OCI-LY7 (cell line): ENCODE results near the gene ACBD5. TPM values are rescaled to one million over a fixed set of nuclear protein-coding genes. Genes with fewer than 3 reads are reported as not detected.

Experiments used
- Bru-seq: library from RNA; stranded (reverse); fragments of 400-500 nt; gene quantifications from one replicate; lab custom pipeline; 2021; lab: Mats Ljungman, UMichigan
- BruChase-seq, 2 experiments: library from RNA; stranded (reverse); fragments of 400-500 nt; gene quantifications; one replicate each; lab custom pipeline; 2021; lab: Mats Ljungman, UMichigan
- BruUV-seq: library from RNA; stranded (reverse); fragments of 400-500 nt; replicated peaks from 2 replicates; lab custom pipeline; 2021; lab: Mats Ljungman, UMichigan
- CTCF ChIA-PET: fragments of 300-600 bp; sonication (Branson Sonifier 250); formaldehyde crosslinking; loops from one replicate; lab custom pipeline; 2022; ENCODE audit warnings: antibody characterized with exemption; ENCODE audit not compliant: unreplicated experiment; lab: Charles Lee
- POLR2A ChIA-PET: fragments of 300-600 bp; sonication (Branson Sonifier 250); formaldehyde crosslinking; loops from one replicate; lab custom pipeline; 2022; ENCODE audit warnings: antibody characterized with exemption; lab: Charles Lee
- DNase-seq: peaks from one replicate; pipeline ENCODE4 v3.0.0-alpha.2; 2015; ENCODE audit warnings: low spot score
- H2AFZ ChIP-seq: fragments of 200-600 bp; sonication (generic), shearing (Covaris generic); 2 replicates; pipeline ENCODE4 v1.6.1; 2014; ENCODE audit warnings: mild to moderate bottlenecking, antibody characterized with exemption, low read length, moderate library complexity
- H3K27ac ChIP-seq: fragments of 200-600 bp; sonication (generic); 2 replicates; pipeline ENCODE4 v1.5.1; 2014; ENCODE audit warnings: mixed run types, low read depth, mild to moderate bottlenecking, moderate library complexity, low read length, inconsistent platforms; ENCODE audit not compliant: poor library complexity, severe bottlenecking
- H3K36me3 ChIP-seq: fragments of 200-600 bp; sonication (generic); 2 replicates; pipeline ENCODE4 v1.6.1; 2014; ENCODE audit warnings: mild to moderate bottlenecking, antibody characterized with exemption, low read length, moderate library complexity, mixed read lengths; ENCODE audit not compliant: insufficient read depth
- H3K4me1 ChIP-seq: fragments of 200-600 bp; sonication (generic); 2 replicates; pipeline ENCODE4 v1.5.1; 2014; ENCODE audit warnings: mild to moderate bottlenecking, low read length; ENCODE audit not compliant: insufficient read depth, poor library complexity, severe bottlenecking
- H3K4me2 ChIP-seq: fragments of 200-600 bp; sonication (generic); 2 replicates; pipeline ENCODE4 v1.6.1; 2014; ENCODE audit warnings: mild to moderate bottlenecking, low read length
- H3K4me3 ChIP-seq: fragments of 200-600 bp; sonication (generic); 2 replicates; pipeline ENCODE4 v1.5.1; 2014; ENCODE audit warnings: mild to moderate bottlenecking, low read depth, low read length; ENCODE audit not compliant: poor library complexity, severe bottlenecking
- H3K79me2 ChIP-seq: fragments of 200-600 bp; sonication (generic); 2 replicates; pipeline ENCODE4 v1.6.1; 2016; ENCODE audit warnings: low read depth, mild to moderate bottlenecking, low read length, moderate library complexity, mixed read lengths; ENCODE audit not compliant: insufficient read depth
- H3K9me2 ChIP-seq: fragments of 200-600 bp; sonication (generic); 2 replicates; pipeline ENCODE4 v1.6.1; 2016; ENCODE audit warnings: mild to moderate bottlenecking, low read length, mixed read lengths; ENCODE audit not compliant: insufficient read depth
- H3K9me3 ChIP-seq: fragments of 200-600 bp; sonication (generic); 2 replicates; pipeline ENCODE4 v1.6.1; 2014; ENCODE audit warnings: mild to moderate bottlenecking, mixed run types, low read length, mixed read lengths
- H4K20me1 ChIP-seq: fragments of 200-600 bp; sonication (generic); 2 replicates; pipeline ENCODE4 v1.6.1; 2014; ENCODE audit warnings: mild to moderate bottlenecking, antibody characterized with exemption, low read length, moderate library complexity, mixed read lengths; ENCODE audit not compliant: insufficient read depth
- CTCF ChIP-seq: fragments of 200-600 bp; sonication (generic); conservative IDR thresholded peaks from 2 replicates; pipeline ENCODE4 v1.5.1; 2014; ENCODE audit warnings: mild to moderate bottlenecking, antibody characterized with exemption, low read length, moderate library complexity, mixed read lengths
- EZH2phosphoT487 ChIP-seq: fragments of 200-600 bp; sonication (generic); IDR thresholded peaks from 2 replicates; pipeline ENCODE4 v1.6.1; 2018; ENCODE audit warnings: low read depth, borderline replicate concordance, mild to moderate bottlenecking, mixed run types, antibody characterized with exemption, low read length, moderate library complexity, mixed read lengths
- intact Hi-C: fragments of 100-400 bp; cut with micrococcal nuclease; formaldehyde crosslinking; loops from one replicate; pipeline ENCODE4 v1.10.0; 2022; ENCODE audit not compliant: unreplicated experiment
- long read RNA-seq: library from polyadenylated mRNA; stranded (forward); transcript quantifications from one replicate; pipeline ENCODE4 v2.0.0, GENCODE V29; 2022
- total RNA-seq, 2 experiments: library from RNA; depleted of rRNA in 1 of 2; stranded (reverse); fragments of >200 nt in 1 of 2; shearing (Covaris generic) in 1 of 2; gene quantifications; 2 replicates each; pipeline ENCODE4 v1.2.3, GENCODE V29; 2014 to 2022

ACBD5 gene
- total RNA-seq (2014; rRNA removed; shearing (Covaris generic)): 10.8 and 12.4 TPM in 2 replicates
- total RNA-seq (2022): 20.0 and 20.4 TPM in 2 replicates
- percentile 70 among the genes with signal in this experiment for Bru-seq, nascent RNA
- percentile 59 among the genes with signal in this experiment for BruChase-seq, experiment 1, labeled RNA remaining after a 6-hour chase
- percentile 70 among the genes with signal in this experiment for BruChase-seq, experiment 2, labeled RNA remaining after a 2-hour chase
- long read RNA-seq, full-length matches to known transcripts: 35 of 56 reads
- long read RNA-seq, partial matches to known transcripts: 4 of 56 reads
- long read RNA-seq, other reads (novel, unspliced or antisense): 17 of 56 reads

- Histone ChIP-seq H3K79me2 (peaks cover 51% of the 10 kb centered on the region), H3K36me3 (peaks cover 6% of the 10 kb centered on the region), H2AFZ (peak within 1 kb of the TSS; percentile 87), H3K27ac (peak within 1 kb of the TSS; percentile 96), H3K4me2 (peak within 1 kb of the TSS; percentile 87), H3K9me3 (no peaks in the 10 kb centered on the region), H3K4me3 (peak within 1 kb of the TSS; percentile 93), H4K20me1 (no peaks in the 10 kb centered on the region), H3K9me2 (no peaks in the 10 kb centered on the region), H3K4me1 (peaks cover 32% of the 10 kb centered on the region)
- DNase-seq: peak; percentile 80
- BruUV-seq: TSS peak; percentile 37
- no peak for TF ChIP-seq EZH2phosphoT487
- TF ChIP-seq CTCF: no peak
- ChIA-PET POLR2A (interaction anchor here (0.6 to 1.4 kb wide), 4 partner anchors 18 to 95 kb away, joined by 3 to 7 read pairs (median 4); no protein-coding TSS in a partner anchor), CTCF (interaction anchor here (0.6 kb wide), 1 partner anchor 264 kb away, joined by 3 read pairs; the partner anchor contains the start of gene RAB18)
- intact Hi-C loops: loop anchor here (1.0 to 5.0 kb wide), 5 partner anchors 85 to 1292 kb away; partner anchors contain the start of genes ANKRD26, APBB1IP, MASTL and WAC
Observed at GRCh38 chr10:27240212-27241009, at the start of gene ACBD5. Gene ACBD5 (minus strand): TSS chr10:27240797. CDS start chr10:27240688, 109 bp downstream.

- H2AFZ ChIP-seq: no peak overlapping the region
- H3K27ac ChIP-seq: no peak overlapping the region
- no peaks in the 10 kb centered on the region for H3K79me2 ChIP-seq
- H3K4me1 ChIP-seq: no peaks in the 10 kb centered on the region
- no peaks in the 10 kb centered on the region for H3K36me3 ChIP-seq
- TF ChIP-seq CTCF (peak; percentile 54), EZH2phosphoT487 (no peak)
- H3K4me3 ChIP-seq: no peak overlapping the region
- intact Hi-C loops: no loop called here
- H3K9me3 ChIP-seq: no peaks in the 10 kb centered on the region
- no peaks in the 10 kb centered on the region for H4K20me1 ChIP-seq
- BruUV-seq: no TSS peak
- no peaks in the 10 kb centered on the region for H3K9me2 ChIP-seq
- POLR2A ChIA-PET: no interaction called here
- CTCF ChIA-PET: no interaction called here
- DNase-seq: peak; percentile 11
- H3K4me2 ChIP-seq: no peak overlapping the region
Observed at GRCh38 chr10:27285093-27285492, 44.5 kb upstream of the ACBD5 start.
